ENCODE results near the gene AHSG.

- TF ChIP-seq CTCF (conservative IDR thresholded peaks at IDR 0.05 in 1 of 2, IDR thresholded peaks at IDR 0.05 in 1 of 2; ENCODE audit: low read depth in 1 of 2, low read length in 2 of 2) = no peak
- TF ChIP-seq EZH2 (IDR thresholded peaks at IDR 0.05; ENCODE audit: low read length, missing control alignments) = no peak
Measured at GRCh38 chr3:186564586-186564985, 48.3 kb upstream of the AHSG start.

Data from fibroblast of lung (primary cell).